SK-N-SH treated with all-trans-retinoic acid at 6 μM for 48 hours (cell line): ENCODE measurements around the gene PHOSPHO1.

Source experiments
- ATAC-seq: fragments of 200-7000 bp; cut with Tn5 transposase; 3 replicates; pipeline ENCODE4 v1.9.1; 2020; ENCODE audit warnings: mild to moderate bottlenecking, moderate library complexity
- BACH2 ChIP-seq: fragments of 250-450 bp; sonication (Bioruptor Pico); IDR thresholded peaks from 2 replicates; pipeline ENCODE4 v1.9.0; 2021; ENCODE audit warnings: mild to moderate bottlenecking, borderline replicate concordance
- CSDC2 ChIP-seq: fragments of 250-450 bp; sonication (Bioruptor Pico); IDR thresholded peaks from 2 replicates; pipeline ENCODE4 v1.5.0; 2020; ENCODE audit warnings: mild to moderate bottlenecking, moderate library complexity
- ESRRG ChIP-seq: fragments of 250-450 bp; sonication (Bioruptor Pico); IDR thresholded peaks from 2 replicates; pipeline ENCODE4 v1.6.1; 2021; ENCODE audit warnings: mild to moderate bottlenecking
- GLIS3 ChIP-seq: fragments of 250-450 bp; sonication (Bioruptor Pico); IDR thresholded peaks from 2 replicates; pipeline ENCODE4 v1.5.0; 2020; ENCODE audit warnings: mild to moderate bottlenecking, moderate library complexity
- OSR1 ChIP-seq: fragments of 250-450 bp; sonication (Bioruptor Pico); IDR thresholded peaks from 2 replicates; pipeline ENCODE4 v1.8.0; 2022; ENCODE audit warnings: moderate library complexity, mild to moderate bottlenecking, inconsistent platforms
- PPARA ChIP-seq: fragments of 250-450 bp; sonication (Bioruptor Pico); IDR thresholded peaks from 2 replicates; pipeline ENCODE4 v1.5.0; 2020; ENCODE audit warnings: mild to moderate bottlenecking, borderline replicate concordance
- RARB ChIP-seq: fragments of 250-450 bp; sonication (Bioruptor Pico); IDR thresholded peaks from 2 replicates; pipeline ENCODE4 v1.8.0; 2021; ENCODE audit warnings: mild to moderate bottlenecking, moderate library complexity
- TOX ChIP-seq: fragments of 250-450 bp; sonication (Bioruptor Pico); IDR thresholded peaks from 2 replicates; pipeline ENCODE4 v1.8.0; 2021; ENCODE audit warnings: mild to moderate bottlenecking, moderate library complexity, borderline replicate concordance
- ZFP3 ChIP-seq: fragments of 250-450 bp; sonication (Bioruptor Pico); IDR thresholded peaks from 2 replicates; pipeline ENCODE4 v1.5.0; 2020; ENCODE audit warnings: mild to moderate bottlenecking, moderate library complexity
- ZFP30 ChIP-seq: fragments of 450-650 bp; formaldehyde crosslinking; IDR thresholded peaks from 2 replicates; pipeline ENCODE4 v1.5.0; 2022; ENCODE audit warnings: mild to moderate bottlenecking, moderate library complexity
- ZNF565 ChIP-seq: fragments of 450-650 bp; formaldehyde crosslinking; conservative IDR thresholded peaks from 2 replicates; pipeline ENCODE4 v1.5.0; 2020; ENCODE audit warnings: low read depth, mild to moderate bottlenecking, moderate library complexity
- ZNF70 ChIP-seq: fragments of 450-650 bp; formaldehyde crosslinking; IDR thresholded peaks from 2 replicates; pipeline ENCODE4 v1.5.0; 2020; ENCODE audit warnings: mild to moderate bottlenecking, moderate library complexity
- ZNF8 ChIP-seq: fragments of 450-650 bp; formaldehyde crosslinking; IDR thresholded peaks from 2 replicates; pipeline ENCODE4 v1.5.0; 2020; ENCODE audit warnings: mild to moderate bottlenecking, moderate library complexity
- TF ChIP-seq, protein P1 (sequence below): fragments of 250-450 bp; sonication (Bioruptor Pico); IDR thresholded peaks from 2 replicates; pipeline ENCODE4 v1.5.1; 2020; ENCODE audit warnings: low read depth, mild to moderate bottlenecking, moderate library complexity
- TF ChIP-seq, protein P2 (sequence below): fragments of 250-450 bp; sonication (Bioruptor Pico); IDR thresholded peaks from 2 replicates; pipeline ENCODE4 v1.5.0; 2020; ENCODE audit warnings: mild to moderate bottlenecking, moderate library complexity
- TF ChIP-seq, protein P3 (sequence below): fragments of 250-450 bp; sonication (Bioruptor Pico); IDR thresholded peaks from 2 replicates; pipeline ENCODE4 v1.8.0; 2021; ENCODE audit warnings: low read depth, mild to moderate bottlenecking, moderate library complexity, borderline replicate concordance
- TF ChIP-seq, protein P4 (sequence below): fragments of 250-450 bp; sonication (Bioruptor Pico); IDR thresholded peaks from 2 replicates; pipeline ENCODE4 v1.8.0; 2020; ENCODE audit warnings: mild to moderate bottlenecking, moderate library complexity, borderline replicate concordance

Gene PHOSPHO1

DNA sequence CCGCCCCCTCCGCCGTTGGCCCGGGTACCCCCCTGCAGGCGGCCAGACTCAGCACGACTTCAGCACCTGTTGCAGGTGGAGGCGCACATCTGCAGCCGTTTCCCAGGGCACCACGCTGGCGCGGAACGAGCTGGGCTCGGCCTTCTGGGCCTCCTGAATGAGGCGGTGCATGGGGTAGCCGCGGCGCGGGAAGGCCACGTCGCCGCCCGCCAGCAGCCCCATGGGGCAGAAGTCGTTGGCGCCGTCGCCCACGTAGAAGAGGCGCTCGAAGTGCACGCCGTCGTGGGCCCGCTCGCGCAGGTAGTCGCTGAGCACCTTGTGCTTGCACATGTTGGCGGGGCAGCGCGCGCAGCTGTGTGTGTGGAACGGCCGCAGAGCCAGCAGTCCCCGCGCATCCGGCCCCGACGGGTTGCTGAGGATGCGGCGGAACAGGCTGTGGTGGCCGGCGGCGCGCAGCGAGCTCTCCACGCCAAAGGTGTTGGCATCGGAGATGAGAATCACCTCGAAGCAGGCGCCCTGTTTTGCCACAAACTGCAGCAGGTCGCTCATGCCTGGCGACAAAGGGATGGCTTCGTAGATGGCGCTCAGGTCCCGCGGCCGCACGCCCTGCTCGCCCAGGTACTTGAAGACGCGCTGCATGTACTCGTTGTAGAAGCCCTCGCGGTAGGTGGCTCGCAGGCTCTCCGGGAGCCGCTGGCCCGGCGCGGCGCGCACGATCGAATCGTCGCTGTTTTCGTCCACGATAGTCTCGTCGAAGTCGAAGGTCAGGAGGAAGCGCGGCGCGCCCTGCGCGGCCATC lies 6.2 kb downstream of the PHOSPHO1 start:
- TF ChIP-seq ZNF8 (CRISPR knock-in tag) = no peak
- TF ChIP-seq, protein P1, sequence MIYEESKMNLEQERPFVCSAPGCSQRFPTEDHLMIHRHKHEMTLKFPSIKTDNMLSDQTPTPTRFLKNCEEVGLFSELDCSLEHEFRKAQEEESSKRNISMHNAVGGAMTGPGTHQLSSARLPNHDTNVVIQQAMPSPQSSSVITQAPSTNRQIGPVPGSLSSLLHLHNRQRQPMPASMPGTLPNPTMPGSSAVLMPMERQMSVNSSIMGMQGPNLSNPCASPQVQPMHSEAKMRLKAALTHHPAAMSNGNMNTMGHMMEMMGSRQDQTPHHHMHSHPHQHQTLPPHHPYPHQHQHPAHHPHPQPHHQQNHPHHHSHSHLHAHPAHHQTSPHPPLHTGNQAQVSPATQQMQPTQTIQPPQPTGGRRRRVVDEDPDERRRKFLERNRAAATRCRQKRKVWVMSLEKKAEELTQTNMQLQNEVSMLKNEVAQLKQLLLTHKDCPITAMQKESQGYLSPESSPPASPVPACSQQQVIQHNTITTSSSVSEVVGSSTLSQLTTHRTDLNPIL (CRISPR knock-in tag) = no peak
- TF ChIP-seq, protein P2, sequence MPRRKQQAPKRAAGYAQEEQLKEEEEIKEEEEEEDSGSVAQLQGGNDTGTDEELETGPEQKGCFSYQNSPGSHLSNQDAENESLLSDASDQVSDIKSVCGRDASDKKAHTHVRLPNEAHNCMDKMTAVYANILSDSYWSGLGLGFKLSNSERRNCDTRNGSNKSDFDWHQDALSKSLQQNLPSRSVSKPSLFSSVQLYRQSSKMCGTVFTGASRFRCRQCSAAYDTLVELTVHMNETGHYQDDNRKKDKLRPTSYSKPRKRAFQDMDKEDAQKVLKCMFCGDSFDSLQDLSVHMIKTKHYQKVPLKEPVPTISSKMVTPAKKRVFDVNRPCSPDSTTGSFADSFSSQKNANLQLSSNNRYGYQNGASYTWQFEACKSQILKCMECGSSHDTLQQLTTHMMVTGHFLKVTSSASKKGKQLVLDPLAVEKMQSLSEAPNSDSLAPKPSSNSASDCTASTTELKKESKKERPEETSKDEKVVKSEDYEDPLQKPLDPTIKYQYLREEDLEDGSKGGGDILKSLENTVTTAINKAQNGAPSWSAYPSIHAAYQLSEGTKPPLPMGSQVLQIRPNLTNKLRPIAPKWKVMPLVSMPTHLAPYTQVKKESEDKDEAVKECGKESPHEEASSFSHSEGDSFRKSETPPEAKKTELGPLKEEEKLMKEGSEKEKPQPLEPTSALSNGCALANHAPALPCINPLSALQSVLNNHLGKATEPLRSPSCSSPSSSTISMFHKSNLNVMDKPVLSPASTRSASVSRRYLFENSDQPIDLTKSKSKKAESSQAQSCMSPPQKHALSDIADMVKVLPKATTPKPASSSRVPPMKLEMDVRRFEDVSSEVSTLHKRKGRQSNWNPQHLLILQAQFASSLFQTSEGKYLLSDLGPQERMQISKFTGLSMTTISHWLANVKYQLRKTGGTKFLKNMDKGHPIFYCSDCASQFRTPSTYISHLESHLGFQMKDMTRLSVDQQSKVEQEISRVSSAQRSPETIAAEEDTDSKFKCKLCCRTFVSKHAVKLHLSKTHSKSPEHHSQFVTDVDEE = no peak
- ATAC-seq = peak; percentile 19

DNA sequence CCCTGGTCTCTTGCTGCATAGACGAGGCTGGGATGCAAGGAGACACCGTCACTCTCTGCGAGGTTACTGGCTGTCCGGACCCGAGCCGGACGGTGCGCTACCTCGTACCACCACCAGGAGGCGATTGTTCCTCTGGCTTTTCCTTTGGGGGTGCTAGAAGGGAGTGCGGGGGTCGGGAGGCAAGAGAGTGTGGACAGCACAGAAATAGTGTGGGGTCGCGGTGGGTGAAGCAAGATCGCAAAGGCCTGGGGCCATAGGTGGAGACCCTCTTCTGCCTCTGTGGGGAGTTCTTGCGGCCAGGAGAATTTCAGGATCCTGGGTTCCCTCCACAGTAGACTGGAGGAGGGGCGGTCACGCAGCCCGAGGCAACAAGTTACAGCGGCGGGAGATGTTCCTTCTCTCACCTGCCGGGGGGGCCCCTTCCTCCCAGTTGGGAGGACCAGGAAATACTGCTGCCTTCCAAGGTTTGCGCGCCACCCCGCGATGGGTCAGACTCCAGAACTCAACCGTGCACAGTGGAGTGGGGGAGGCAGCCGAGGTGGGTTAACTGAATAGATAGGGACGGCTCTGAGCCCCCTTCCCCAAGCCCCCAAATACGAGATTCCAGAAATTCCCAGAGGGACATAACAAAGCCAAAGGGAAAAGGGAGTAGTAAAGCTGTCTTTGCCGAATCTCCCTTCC lies 6.9 kb downstream of the PHOSPHO1 start:
- TF ChIP-seq, protein P3, sequence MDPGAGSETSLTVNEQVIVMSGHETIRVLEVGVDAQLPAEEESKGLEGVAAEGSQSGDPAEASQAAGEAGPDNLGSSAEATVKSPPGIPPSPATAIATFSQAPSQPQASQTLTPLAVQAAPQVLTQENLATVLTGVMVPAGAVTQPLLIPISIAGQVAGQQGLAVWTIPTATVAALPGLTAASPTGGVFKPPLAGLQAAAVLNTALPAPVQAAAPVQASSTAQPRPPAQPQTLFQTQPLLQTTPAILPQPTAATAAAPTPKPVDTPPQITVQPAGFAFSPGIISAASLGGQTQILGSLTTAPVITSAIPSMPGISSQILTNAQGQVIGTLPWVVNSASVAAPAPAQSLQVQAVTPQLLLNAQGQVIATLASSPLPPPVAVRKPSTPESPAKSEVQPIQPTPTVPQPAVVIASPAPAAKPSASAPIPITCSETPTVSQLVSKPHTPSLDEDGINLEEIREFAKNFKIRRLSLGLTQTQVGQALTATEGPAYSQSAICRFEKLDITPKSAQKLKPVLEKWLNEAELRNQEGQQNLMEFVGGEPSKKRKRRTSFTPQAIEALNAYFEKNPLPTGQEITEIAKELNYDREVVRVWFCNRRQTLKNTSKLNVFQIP (CRISPR knock-in tag) = no peak
- TF ChIP-seq ZNF565 = no peak
- no peak for TF ChIP-seq GLIS3 (CRISPR knock-in tag)
- peak; percentile 78 for ATAC-seq

DNA sequence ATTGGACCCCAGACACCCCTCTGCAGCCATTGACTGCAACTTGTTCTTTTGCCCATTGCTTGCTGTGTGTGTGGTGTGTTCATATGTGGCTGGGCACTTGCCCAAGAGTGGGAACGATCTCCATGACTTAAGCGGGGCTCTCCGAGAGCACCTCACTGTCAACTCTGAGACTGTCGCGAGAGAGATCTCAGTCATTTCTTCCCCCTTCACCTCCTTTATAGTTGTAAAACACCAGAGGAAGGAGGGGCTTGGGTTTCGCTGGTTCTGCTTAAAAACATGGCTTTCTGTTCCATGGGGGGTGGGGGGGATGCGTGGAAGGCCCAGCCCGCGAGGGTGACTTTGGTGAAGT lies 7.4 kb downstream of the PHOSPHO1 start:
- TF ChIP-seq TOX (CRISPR knock-in tag) = no peak
- no peak; the same call in none of the 3 replicates for ATAC-seq

DNA sequence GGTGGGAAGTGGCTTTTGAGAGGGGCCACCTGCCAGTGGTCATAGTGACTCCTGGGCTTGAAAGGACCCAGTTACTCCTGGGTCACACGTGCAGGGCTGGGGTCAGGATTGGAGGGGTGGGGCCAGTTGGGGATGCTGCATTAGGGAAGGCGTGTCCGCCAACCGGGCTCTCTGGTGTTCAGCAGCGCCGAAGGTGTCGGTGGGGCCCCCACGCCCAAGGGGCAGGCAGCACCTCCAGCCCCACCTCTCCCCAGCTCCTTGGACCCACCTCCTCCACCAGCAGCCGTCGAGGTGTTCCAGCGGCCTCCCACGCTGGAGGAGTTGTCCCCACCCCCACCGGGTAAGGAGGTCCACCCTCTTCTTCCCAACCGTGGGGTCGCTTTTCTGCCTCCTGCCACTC lies 10.6 kb downstream of the PHOSPHO1 start:
- no peak for TF ChIP-seq ZFP3 (CRISPR knock-in tag)
- TF ChIP-seq BACH2 = no peak
- TF ChIP-seq, protein P1 (CRISPR knock-in tag) = no peak
- TF ChIP-seq ZNF70 (CRISPR knock-in tag) = no peak
- TF ChIP-seq, protein P3 (CRISPR knock-in tag) = no peak
- no peak for TF ChIP-seq PPARA (CRISPR knock-in tag)
- no peak for TF ChIP-seq RARB
- TF ChIP-seq, all 23 proteins: peak for 0
- ATAC-seq = no peak

DNA sequence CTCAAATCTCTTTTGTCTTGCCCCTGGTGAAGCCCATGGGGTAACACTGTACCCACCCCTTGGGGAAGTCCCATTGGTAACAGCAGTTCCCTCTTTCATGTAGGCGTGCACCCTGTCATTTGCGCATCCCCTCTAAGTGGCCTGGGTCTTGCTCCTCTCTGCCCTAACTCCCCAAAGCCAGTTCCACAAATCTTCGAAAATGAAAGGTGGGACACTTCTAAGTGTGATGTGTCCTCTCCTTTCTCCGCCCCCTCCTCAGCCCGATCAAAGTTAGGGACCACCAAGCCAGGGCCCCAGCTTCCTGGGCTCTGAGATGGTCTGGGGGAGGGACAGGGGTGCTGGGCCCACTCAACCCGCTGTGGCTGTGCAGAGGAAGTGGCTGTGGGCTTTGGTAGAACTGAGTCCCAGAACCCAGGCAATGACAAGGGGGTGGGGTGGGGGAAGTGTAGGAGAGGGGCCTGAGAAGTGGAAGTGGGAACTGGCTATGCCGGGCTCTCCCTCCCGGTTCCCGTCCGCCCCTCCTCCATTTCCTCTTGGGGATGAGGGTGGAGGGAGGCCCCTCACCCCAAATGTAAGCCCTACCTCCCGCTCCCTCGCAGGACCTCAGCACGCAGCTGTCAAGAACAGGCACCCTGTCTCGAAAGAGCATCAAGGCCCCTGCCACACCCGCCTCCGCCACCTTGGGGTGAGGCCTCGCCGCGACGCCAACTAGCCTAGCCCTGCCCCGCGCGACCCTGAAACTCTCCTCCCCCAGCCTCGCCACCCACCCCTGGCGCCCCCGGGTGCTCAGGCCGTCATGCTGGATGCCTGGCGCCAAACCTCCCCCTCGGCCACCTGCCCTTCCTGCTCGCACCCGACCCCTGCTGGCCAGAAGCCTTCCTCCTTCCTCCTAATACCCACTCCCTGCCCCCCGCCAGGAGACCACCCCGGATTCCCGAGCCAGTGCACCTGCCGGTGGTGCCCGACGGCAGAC lies 11.4 kb downstream of the PHOSPHO1 start:
- ATAC-seq = no peak
- TF ChIP-seq ESRRG (CRISPR knock-in tag) = no peak
- TF ChIP-seq ZFP30 (CRISPR knock-in tag) = no peak
- TF ChIP-seq, protein P2 = no peak
- no peak for TF ChIP-seq ZNF70 (CRISPR knock-in tag)
- no peak for TF ChIP-seq TOX (CRISPR knock-in tag)
- no peak for TF ChIP-seq CSDC2 (CRISPR knock-in tag)
- no peak for TF ChIP-seq ZNF565
- TF ChIP-seq, protein P4, sequence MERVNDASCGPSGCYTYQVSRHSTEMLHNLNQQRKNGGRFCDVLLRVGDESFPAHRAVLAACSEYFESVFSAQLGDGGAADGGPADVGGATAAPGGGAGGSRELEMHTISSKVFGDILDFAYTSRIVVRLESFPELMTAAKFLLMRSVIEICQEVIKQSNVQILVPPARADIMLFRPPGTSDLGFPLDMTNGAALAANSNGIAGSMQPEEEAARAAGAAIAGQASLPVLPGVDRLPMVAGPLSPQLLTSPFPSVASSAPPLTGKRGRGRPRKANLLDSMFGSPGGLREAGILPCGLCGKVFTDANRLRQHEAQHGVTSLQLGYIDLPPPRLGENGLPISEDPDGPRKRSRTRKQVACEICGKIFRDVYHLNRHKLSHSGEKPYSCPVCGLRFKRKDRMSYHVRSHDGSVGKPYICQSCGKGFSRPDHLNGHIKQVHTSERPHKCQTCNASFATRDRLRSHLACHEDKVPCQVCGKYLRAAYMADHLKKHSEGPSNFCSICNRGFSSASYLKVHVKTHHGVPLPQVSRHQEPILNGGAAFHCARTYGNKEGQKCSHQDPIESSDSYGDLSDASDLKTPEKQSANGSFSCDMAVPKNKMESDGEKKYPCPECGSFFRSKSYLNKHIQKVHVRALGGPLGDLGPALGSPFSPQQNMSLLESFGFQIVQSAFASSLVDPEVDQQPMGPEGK (CRISPR knock-in tag) = no peak
- no peak for TF ChIP-seq OSR1 (CRISPR knock-in tag)
